ENCODE data around the gene EYS.
"Not testable (repeated sequence)": the region's sequence is repeated elsewhere in the genome, so short reads cannot be mapped to it uniquely, and the experiment has no call there.

The EYS gene

GRCh38 chr6:64084185-64084663 lies 1622.8 kb downstream of the EYS start:
- DNase-seq = no peak

GRCh38 chr6:64083261-64083660 lies 1623.8 kb downstream of the EYS start:
- no peak for DNase-seq

- no peak for DNase-seq
Measured at GRCh38 chr6:64081453-64081852, 1625.6 kb downstream of the EYS start.

GRCh38 chr6:64074981-64075380 lies 1632.0 kb downstream of the EYS start:
- no peak for DNase-seq

GRCh38 chr6:64072686-64073085 lies 1634.3 kb downstream of the EYS start:
- DNase-seq = no peak

GRCh38 chr6:64064919-64065318 lies 1642.1 kb downstream of the EYS start:
- no peak for DNase-seq

- DNase-seq = no peak
Measured at GRCh38 chr6:64062960-64063683, 1643.9 kb downstream of the EYS start.

- DNase-seq = no peak
Measured at GRCh38 chr6:64054861-64055260, 1652.2 kb downstream of the EYS start.

GRCh38 chr6:64050590-64050989 lies 1656.4 kb downstream of the EYS start:
- DNase-seq = no peak

GRCh38 chr6:64049736-64050135 lies 1657.3 kb downstream of the EYS start:
- DNase-seq = no peak

- no peak for DNase-seq
Measured at GRCh38 chr6:64046746-64047208, 1660.2 kb downstream of the EYS start.

- DNase-seq = no peak
Measured at GRCh38 chr6:64041373-64041772, 1665.7 kb downstream of the EYS start.

- DNase-seq = no peak
Measured at GRCh38 chr6:64040113-64040512, 1666.9 kb downstream of the EYS start.

GRCh38 chr6:64037427-64037826 lies 1669.6 kb downstream of the EYS start:
- DNase-seq = no peak

- DNase-seq = no peak
Measured at GRCh38 chr6:64034910-64035655, 1671.9 kb downstream of the EYS start.

GRCh38 chr6:64034291-64034690 lies 1672.7 kb downstream of the EYS start:
- no peak for DNase-seq

- DNase-seq = not testable (repeated sequence)
Measured at GRCh38 chr6:64030950-64031618, 1675.9 kb downstream of the EYS start.

GRCh38 chr6:64023693-64024092 lies 1683.3 kb downstream of the EYS start:
- no peak for DNase-seq

GRCh38 chr6:64014595-64014994 lies 1692.4 kb downstream of the EYS start:
- DNase-seq = no peak

GRCh38 chr6:64013011-64013410 lies 1694.0 kb downstream of the EYS start:
- DNase-seq = no peak

- no peak for DNase-seq
Measured at GRCh38 chr6:64012351-64013001, 1694.5 kb downstream of the EYS start.

- no peak for DNase-seq
Measured at GRCh38 chr6:64010666-64011065, 1696.4 kb downstream of the EYS start.

GRCh38 chr6:64010010-64010409 lies 1697.0 kb downstream of the EYS start:
- DNase-seq = no peak
